Muscle layer of duodenum (tissue), 2 donors: Measurements from ENCODE around the gene DPP6.

ENCODE experiments used
- H3K27ac ChIP-seq: one replicate; pipeline ENCODE4 v1.7.0; 2013; ENCODE audit warnings: mild to moderate bottlenecking, low read length
- H3K27me3 ChIP-seq: one replicate; pipeline ENCODE4 v1.7.0; 2013; ENCODE audit warnings: low read depth, mild to moderate bottlenecking, control low read depth, low read length
- H3K36me3 ChIP-seq, 2 donors: one replicate each; pipeline ENCODE4 v1.7.0; 2013; ENCODE audit warnings: low read length in 2 of 2, control low read depth in 1 of 2, mild to moderate bottlenecking in 1 of 2; ENCODE audit not compliant: insufficient read depth in 2 of 2, control insufficient read depth in 1 of 2
- H3K4me1 ChIP-seq, 2 donors: one replicate each; pipeline ENCODE4 v1.7.0; 2013; ENCODE audit warnings: low read length in 2 of 2, mild to moderate bottlenecking in 2 of 2, control low read depth in 1 of 2, moderate library complexity in 1 of 2; ENCODE audit not compliant: insufficient read depth in 2 of 2, control insufficient read depth in 1 of 2
- H3K4me3 ChIP-seq, 2 donors: one replicate each; pipeline ENCODE4 v1.7.0; 2013; ENCODE audit warnings: low read length in 2 of 2, low read depth in 1 of 2, mild to moderate bottlenecking in 1 of 2
- H3K9me3 ChIP-seq, 2 donors: one replicate each; pipeline ENCODE4 v1.7.0; 2013; ENCODE audit warnings: low read length in 2 of 2, control low read depth in 1 of 2, mild to moderate bottlenecking in 1 of 2; ENCODE audit not compliant: control insufficient read depth in 1 of 2
- donor health status: healthy.

The DPP6 gene

DNA sequence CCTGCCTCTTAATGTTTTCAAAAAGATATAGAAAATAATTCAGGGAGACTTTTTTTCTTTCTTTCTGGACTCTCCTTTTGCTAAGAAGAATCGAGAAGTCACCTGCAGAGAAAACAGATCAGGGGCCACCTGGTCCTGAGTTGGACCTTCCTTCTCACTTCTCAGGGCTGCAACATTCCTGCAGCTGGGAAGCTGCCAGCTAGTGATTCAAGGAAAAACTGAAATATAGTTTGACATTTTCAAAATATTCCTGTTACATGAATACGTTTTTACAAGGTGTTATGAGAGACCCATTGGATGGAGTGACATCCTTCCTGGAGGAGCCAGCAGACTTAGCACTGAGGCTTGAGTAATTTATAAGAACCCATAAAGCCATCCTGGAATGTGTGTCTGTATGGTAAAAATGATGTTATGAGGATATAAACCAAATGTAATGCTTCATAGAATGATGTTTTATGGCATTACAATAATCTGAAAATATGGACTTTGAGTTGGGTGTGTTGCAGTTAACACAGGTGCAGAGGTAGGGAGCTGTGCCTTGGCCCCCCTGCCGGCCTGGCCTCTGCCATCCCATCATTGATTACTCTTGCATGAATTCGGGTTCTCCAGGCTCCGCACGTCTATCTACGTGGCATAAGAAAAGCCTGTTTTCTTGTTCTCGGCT, 801.0 kb downstream of the DPP6 start:
- Histone ChIP-seq H3K27ac (no peak overlapping the region), H3K36me3 (peaks cover 0 to 4% of the 10 kb centered on the region in 2 donors), H3K9me3 (peaks cover 0 to 8% of the 10 kb centered on the region in 2 donors), H3K4me3 (no peak overlapping the region), H3K27me3 (no peaks in the 10 kb centered on the region), H3K4me1 (no peaks in the 10 kb centered on the region)

DNA sequence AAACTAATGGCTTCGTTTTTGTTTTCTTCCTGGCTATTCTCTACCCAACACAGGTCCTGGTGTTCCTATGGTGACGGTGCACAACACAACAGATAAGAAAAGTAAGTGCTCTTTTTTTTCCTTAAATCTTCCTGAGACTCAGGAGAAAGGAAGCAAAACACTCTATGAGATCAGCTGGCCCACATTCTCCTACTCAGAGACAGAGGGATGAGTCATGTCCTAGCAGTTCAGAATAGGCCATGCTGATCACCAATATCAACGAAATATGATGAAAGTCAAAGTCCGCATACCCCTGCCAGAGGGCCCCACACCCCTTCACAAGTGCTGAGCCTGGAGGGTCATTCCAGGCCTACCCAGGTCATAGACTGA, 801.5 kb downstream of the DPP6 start:
- peaks cover 0 to 8% of the 10 kb centered on the region in 2 donors for H3K9me3 ChIP-seq
- H3K36me3 ChIP-seq = peaks cover 0 to 7% of the 10 kb centered on the region in 2 donors
- H3K4me3 ChIP-seq = no peak overlapping the region
- no peak overlapping the region for H3K27ac ChIP-seq
- no peaks in the 10 kb centered on the region for H3K4me1 ChIP-seq
- no peaks in the 10 kb centered on the region for H3K27me3 ChIP-seq

DNA sequence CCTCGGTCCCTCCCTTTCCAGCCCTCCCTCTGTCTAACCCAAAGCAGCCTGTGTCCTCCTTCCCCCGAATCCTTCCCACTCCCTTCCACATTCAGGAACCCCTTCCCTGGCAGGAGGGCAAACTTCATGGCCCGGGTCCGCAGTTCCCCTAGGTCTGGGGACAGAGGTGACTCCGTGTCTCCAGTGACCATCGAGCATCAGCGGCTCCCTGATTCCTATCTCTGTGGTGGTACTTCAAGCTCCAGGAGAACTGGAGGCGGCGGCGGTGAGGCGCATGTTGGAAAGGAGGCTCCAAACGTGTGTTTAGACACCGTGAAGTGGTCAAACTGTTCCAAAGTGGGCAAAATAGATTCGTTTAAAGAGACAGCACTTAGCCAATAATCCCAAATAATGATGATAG, 802.6 kb downstream of the DPP6 start:
- Histone ChIP-seq H3K4me1 (no peaks in the 10 kb centered on the region), H3K4me3 (no peak overlapping the region), H3K27me3 (no peaks in the 10 kb centered on the region), H3K27ac (no peak overlapping the region), H3K36me3 (peaks cover 0 to 7% of the 10 kb centered on the region in 2 donors), H3K9me3 (peaks cover 0 to 5% of the 10 kb centered on the region in 2 donors)

DNA sequence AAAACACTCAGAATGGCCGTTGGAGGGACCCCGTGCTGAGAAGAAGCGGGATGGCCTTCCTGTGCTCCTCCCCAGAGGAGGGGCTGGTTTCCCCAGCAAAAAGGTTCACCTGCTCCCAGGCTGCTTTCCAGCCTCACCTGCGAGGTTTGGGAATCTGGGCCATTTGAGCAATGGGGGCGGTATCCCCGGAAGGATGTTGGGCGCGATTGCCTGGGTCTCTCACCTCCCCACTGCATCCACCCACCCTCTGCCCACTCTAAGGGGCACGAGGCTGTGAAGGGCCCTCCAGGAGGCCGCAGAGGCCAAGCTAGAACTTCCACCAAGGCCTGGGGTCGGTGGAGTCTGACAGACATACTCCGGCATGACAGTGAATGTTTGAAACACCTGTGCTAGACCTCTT, 803.2 kb downstream of the DPP6 start:
- no peaks in the 10 kb centered on the region for H3K4me1 ChIP-seq
- H3K9me3 ChIP-seq = peaks cover 0 to 5% of the 10 kb centered on the region in 2 donors
- H3K36me3 ChIP-seq = peaks cover 0 to 7% of the 10 kb centered on the region in 2 donors
- no peak overlapping the region for H3K4me3 ChIP-seq
- H3K27ac ChIP-seq = no peak overlapping the region
- H3K27me3 ChIP-seq = no peaks in the 10 kb centered on the region

DNA sequence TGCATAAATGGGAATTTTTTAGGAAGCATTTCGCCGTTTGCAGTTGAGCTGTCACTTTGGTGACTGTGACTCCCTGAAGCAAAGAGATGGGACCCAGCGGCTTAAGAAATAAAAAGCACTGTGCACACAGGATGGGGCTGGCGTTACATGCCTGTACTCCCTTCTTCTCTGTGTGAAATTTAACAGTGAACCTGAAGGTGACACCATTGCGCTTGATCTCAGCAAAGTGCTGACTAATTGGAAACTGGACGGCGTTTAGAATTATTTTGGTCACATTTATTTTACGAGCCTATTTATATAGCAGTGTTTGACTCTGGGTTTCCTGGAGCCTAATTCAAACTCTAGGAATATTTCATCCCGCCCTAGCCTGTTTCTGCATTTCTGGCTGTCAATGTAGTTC, 804.5 kb downstream of the DPP6 start:
- H3K4me1 ChIP-seq = no peaks in the 10 kb centered on the region
- no peak overlapping the region for H3K27ac ChIP-seq
- no peak overlapping the region for H3K4me3 ChIP-seq
- H3K9me3 ChIP-seq = peaks cover 0 to 5% of the 10 kb centered on the region in 2 donors
- H3K27me3 ChIP-seq = no peaks in the 10 kb centered on the region
- H3K36me3 ChIP-seq = peaks cover 0 to 7% of the 10 kb centered on the region in 2 donors

DNA sequence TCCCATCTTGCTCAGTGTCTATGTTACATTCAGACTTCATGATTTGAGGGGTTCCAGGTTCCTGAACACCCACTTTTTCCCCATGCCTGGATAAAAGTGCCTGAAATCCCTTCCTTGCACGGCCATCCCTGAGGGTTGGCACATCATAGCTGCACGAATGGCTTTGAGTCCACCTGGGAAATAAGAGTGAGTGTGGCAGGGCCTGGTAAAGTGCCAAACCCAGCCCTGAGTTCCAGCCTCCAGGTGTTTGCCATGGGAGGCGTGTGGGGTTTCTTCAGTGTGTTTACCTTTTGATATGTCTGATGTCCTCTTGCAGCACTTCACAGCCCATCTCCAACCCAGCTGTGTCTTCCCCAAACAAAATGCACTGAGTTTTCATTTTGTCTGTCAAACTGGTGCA, 805.0 kb downstream of the DPP6 start:
- Histone ChIP-seq H3K4me1 (no peaks in the 10 kb centered on the region), H3K36me3 (peaks cover 0 to 7% of the 10 kb centered on the region in 2 donors), H3K27ac (no peak overlapping the region), H3K27me3 (no peaks in the 10 kb centered on the region), H3K4me3 (no peak overlapping the region), H3K9me3 (peaks cover 0 to 5% of the 10 kb centered on the region in 2 donors)

DNA sequence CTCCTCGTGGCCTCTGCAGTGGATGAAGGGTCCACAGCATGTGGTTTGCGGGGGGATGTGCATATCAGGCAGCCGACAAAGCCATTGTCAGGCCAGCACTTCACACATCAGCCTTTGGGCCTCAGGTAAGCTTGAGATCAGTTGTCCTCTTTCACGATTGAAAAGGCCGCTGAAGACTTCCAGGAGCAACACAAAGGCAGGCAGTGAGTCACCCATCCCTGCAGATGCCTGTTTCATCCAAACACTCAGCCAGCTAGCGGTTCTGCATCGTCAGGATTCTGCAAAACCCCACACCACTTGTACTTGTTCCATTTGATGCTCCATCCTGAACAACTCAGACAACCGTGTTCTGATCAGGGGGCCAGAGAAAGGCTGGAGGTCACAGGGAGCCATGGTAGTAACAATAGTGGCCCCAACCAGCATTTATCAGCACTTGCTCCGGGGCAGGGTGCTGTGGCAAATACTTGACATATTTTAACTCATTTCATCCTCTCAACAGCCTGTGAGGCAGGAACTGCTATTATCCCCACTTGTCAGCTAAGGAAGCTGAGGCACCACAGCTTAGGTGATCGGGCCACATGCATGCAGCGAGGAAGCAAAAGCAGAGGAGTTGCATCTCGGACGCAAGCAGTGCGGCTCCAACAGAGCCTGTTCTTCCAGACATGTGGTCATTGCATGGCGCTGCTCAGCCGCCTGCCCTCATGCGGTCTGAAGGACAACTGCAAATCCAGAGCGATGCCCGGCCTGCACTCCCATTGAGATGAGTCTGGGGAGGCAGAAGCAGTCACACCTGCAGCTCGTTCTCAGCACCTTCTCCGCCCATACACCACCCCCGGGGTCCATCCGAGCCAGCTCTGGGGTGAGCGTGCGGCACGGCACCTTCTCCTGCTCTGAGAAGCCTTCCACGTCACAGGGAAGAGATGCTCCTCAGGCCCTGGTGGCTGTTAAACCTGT, 805.8 kb downstream of the DPP6 start:
- H3K9me3 ChIP-seq = no peaks in the 10 kb centered on the region
- peaks cover 0 to 7% of the 10 kb centered on the region in 2 donors for H3K36me3 ChIP-seq
- no peaks in the 10 kb centered on the region for H3K27me3 ChIP-seq
- no peaks in the 10 kb centered on the region for H3K4me1 ChIP-seq
- no peak overlapping the region for H3K4me3 ChIP-seq
- H3K27ac ChIP-seq = no peak overlapping the region

DNA sequence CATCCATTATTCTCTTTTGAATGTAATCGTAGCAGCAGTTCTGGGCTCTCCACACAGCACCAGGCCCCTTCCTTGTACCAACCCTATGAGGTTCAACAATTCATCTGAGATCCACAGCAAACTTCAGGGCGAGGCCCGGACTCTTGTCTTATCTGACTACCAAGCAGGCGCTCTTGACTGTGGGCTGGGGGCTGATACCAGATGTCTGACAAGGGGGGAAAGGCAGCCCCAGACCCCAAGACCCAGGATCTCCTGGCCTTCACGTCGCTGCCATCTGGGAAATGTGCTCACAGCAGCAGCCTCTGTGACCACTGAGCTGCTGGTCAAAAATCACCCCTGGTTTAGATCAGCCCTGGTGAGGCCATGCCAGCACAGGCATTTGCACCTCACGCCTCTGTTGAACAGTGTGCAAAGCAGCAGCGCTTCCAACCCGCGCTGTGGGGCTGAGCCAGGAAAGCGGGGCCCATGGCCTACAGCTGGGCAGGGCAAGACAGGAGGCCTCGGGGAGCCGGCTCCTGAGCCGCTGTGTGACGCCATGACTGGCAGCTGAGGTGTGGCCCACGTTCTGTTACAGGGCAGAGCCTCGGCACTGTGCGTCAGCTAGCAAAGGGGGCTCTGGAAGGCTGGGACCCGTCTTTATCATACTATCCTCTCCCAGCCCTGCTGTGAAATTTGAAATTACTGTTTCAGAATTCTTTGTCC, 806.8 kb downstream of the DPP6 start:
- Histone ChIP-seq H3K27ac (no peak overlapping the region), H3K4me3 (no peak overlapping the region), H3K27me3 (no peaks in the 10 kb centered on the region), H3K4me1 (no peaks in the 10 kb centered on the region), H3K9me3 (no peaks in the 10 kb centered on the region), H3K36me3 (peaks cover 0 to 7% of the 10 kb centered on the region in 2 donors)

DNA sequence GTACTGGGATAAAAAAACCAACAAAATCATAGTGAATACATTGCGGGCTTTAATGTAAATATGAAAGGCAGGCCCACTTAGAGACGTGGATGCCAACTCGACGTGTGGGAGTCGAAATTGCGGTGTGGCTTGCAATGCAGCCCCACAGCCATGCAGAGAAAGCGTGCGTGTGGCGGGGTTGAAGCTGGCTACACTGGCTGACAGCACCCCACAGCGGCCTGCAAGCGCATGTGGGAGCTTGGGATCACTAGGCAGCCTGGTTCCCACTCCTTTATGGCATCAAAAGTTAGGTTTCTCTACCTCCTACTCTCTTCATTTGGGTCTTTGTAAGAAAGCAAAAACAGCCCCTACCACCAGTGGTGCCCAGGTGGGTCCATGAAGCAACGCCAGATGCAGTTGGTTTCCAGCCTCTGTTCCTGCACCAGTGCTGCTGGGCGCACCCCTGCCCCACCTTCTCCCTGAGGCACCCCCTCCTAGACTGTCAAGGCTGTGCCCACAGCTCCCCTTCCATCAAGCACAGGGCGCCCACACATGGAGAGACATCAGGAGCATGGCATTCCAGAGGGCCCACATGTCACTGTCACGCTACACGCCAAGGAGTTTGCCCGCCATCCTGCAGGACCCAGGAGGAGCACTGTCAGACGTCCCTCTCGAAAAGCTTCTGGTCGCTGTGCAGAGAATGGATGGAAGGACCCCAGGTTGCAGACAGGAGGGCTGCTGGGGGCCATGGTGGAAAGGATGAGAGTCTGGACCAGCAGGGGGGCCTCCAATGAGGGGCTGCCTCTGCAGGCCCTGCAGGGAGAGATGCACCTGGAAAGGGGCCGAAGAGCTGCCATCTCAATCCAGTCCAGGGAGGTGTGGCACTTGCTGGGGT, 807.8 kb downstream of the DPP6 start:
- no peaks in the 10 kb centered on the region for H3K4me1 ChIP-seq
- no peaks in the 10 kb centered on the region for H3K27me3 ChIP-seq
- H3K4me3 ChIP-seq = no peak overlapping the region
- no peaks in the 10 kb centered on the region for H3K9me3 ChIP-seq
- no peak overlapping the region for H3K27ac ChIP-seq
- peaks cover 0 to 7% of the 10 kb centered on the region in 2 donors for H3K36me3 ChIP-seq

DNA sequence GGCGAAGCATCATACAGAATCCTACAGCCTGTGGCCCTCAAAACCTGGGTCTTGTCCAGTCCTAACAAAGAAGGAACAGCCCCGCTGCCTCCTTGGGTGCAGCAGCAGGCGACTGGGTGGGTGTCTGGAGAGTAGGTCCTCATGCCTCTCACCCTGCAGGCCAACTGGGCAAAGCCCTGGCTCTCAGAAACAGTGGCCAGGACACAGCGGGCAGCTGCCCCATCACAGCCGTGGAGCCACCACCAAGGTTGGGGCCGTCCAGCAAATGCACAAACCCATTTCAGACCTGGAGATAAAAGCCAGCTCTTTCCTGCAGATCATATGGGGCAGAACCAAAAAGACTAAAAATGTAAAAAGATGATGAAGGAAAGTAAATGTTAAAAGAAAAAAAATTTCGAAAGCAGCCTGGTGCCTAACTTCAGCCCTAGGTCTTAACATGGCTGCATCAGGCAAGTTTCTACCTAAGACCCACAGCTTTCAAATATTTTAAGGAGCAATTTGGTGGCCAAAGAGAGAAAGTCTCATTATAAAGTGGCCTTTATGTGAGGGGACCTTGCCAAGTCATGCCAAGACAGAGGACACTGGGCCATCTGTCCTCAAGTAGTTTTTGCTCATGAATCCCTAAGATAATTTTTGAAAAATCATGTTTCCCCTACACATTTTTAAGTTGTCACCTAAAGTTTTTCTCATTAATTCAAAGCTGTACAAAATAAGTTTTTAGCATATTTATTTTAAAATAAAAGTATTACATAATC, 808.6 kb downstream of the DPP6 start:
- no peaks in the 10 kb centered on the region for H3K27me3 ChIP-seq
- H3K9me3 ChIP-seq = no peaks in the 10 kb centered on the region
- no peak overlapping the region for H3K4me3 ChIP-seq
- no peaks in the 10 kb centered on the region for H3K4me1 ChIP-seq
- no peak overlapping the region for H3K27ac ChIP-seq
- peaks cover 0 to 7% of the 10 kb centered on the region in 2 donors for H3K36me3 ChIP-seq
